Gastrocnemius medialis (tissue), 4 donors: ENCODE measurements around the gene TGFBR1. TPM values are rescaled to one million over a fixed set of nuclear protein-coding genes. Genes with fewer than 3 reads are reported as not detected.

Experiments used
- ATAC-seq, 2 donors: fragments of 150-250 bp; one replicate each; pipeline ENCODE4 v1.9.1; 2016
- DNase-seq, 2 donors: peaks; one replicate each; pipeline ENCODE4 v3.0.0-alpha.2; 2019
- H3K27ac ChIP-seq, 4 donors: fragments of 200-600 bp; sonication (generic); 1 replicate in 1 of 4; 2 replicates in 3 of 4; pipeline ENCODE4 v1.5.1; 2016 to 2018; ENCODE audit warnings: mild to moderate bottlenecking in 2 of 4, moderate library complexity in 1 of 4
- H3K27me3 ChIP-seq, 3 donors: fragments of 200-600 bp; sonication (generic) in 2 of 3; 1 replicate in 1 of 3; 2 replicates in 2 of 3; pipeline versions ENCODE4 v1.5.1 to v1.6.0; 2016 to 2019; ENCODE audit warnings: mild to moderate bottlenecking in 1 of 3, moderate library complexity in 1 of 3
- H3K36me3 ChIP-seq, 2 donors: fragments of 200-600 bp; sonication (generic) in 1 of 2; one replicate each; pipeline ENCODE4 v1.5.1; 2017 to 2018
- H3K4me1 ChIP-seq, 2 donors: fragments of 200-600 bp; sonication (generic) in 1 of 2; one replicate each; pipeline ENCODE4 v1.5.1; 2016 to 2017; ENCODE audit warnings: mild to moderate bottlenecking in 2 of 2
- H3K4me3 ChIP-seq, 4 donors: fragments of 200-600 bp; sonication (generic) in 3 of 4; 1 replicate in 1 of 4; 2 replicates in 3 of 4; pipeline ENCODE4 v1.5.1; 2016 to 2019; ENCODE audit warnings: mild to moderate bottlenecking in 2 of 4
- H3K9me3 ChIP-seq, 3 donors: fragments of 200-600 bp; sonication (generic) in 2 of 3; 1 replicate in 1 of 3; 2 replicates in 2 of 3; pipeline ENCODE4 v1.5.1; 2016 to 2019
- CTCF ChIP-seq, 5 experiments: fragments of 450-650 bp in 3 of 5; fragments of 200-600 bp in 2 of 5; sonication (generic) in 2 of 5; IDR thresholded peaks in 4 of 5; conservative IDR thresholded peaks in 1 of 5; 1 replicate in 4 of 5; 2 replicates in 1 of 5; pipeline ENCODE4 v1.5.1; 2016 to 2019; ENCODE audit warnings: antibody characterized with exemption in 5 of 5, mild to moderate bottlenecking in 3 of 5, moderate library complexity in 3 of 5
- POLR2A ChIP-seq, 2 donors: fragments of 450-650 bp; IDR thresholded peaks; one replicate each; pipeline ENCODE4 v1.6.1; 2017; ENCODE audit warnings: antibody characterized with exemption in 2 of 2, mild to moderate bottlenecking in 2 of 2, moderate library complexity in 2 of 2
- in situ Hi-C, 4 donors: fragments of 200-750 bp; cut with MboI; loops; one replicate each; pipeline versions ENCODE4 v1.15.0 to v1.8.0; 2017; ENCODE audit warnings: low sequenced_read_pairs in 4 of 4
- intact Hi-C: fragments of 100-400 bp; cut with DNase I; formaldehyde crosslinking; loops from one replicate; pipeline ENCODE4 v1.15.1; 2023; ENCODE audit warnings: low total_unique reads
- total RNA-seq, 4 donors: library from RNA; depleted of rRNA; stranded (reverse); fragments of >200 nt; gene quantifications; one replicate each; pipeline versions ENCODE4 v1.1.0 to v1.2.3, GENCODE V29; 2016

The TGFBR1 gene
- total RNA-seq, 4 donors from 2014 or later = 13.5 to 19.0 (median 14.3) TPM

GRCh38 chr9:99144966-99145365 lies 40.1 kb downstream of the TGFBR1 start:
- ATAC-seq (no peak), DNase-seq (no peak)
- no peak overlapping the region for H3K4me3 ChIP-seq
- no peaks in the 10 kb centered on the region for H3K27me3 ChIP-seq
- H3K27ac ChIP-seq = no peak overlapping the region
- H3K4me1 ChIP-seq = peaks cover 0 to 7% of the 10 kb centered on the region in 2 donors
- in situ Hi-C loops = loop anchor here in 2 of 4 donors (10.0 to 25.0 kb wide), 3 partner anchors 150 to 290 kb away; no protein-coding TSS in a partner anchor
- H3K36me3 ChIP-seq = peaks cover 0 to 86% of the 10 kb centered on the region in 2 donors
- no peak for TF ChIP-seq POLR2A (IDR thresholded peaks at IDR 0.05)
- intact Hi-C loops = no loop called here
- H3K9me3 ChIP-seq = no peaks in the 10 kb centered on the region

GRCh38 chr9:99146574-99146973 lies 41.7 kb downstream of the TGFBR1 start:
- ATAC-seq = no peak
- no peak for TF ChIP-seq POLR2A (IDR thresholded peaks at IDR 0.05)
- no peak for TF ChIP-seq CTCF (IDR thresholded peaks at IDR 0.05 in 4 of 5, conservative IDR thresholded peaks at IDR 0.05 in 1 of 5)
- peaks cover 0 to 83% of the 10 kb centered on the region in 2 donors for H3K36me3 ChIP-seq
- DNase-seq = no peak
- no peaks in the 10 kb centered on the region for H3K27me3 ChIP-seq
- in situ Hi-C loops = loop anchor here in 2 of 4 donors (10.0 to 25.0 kb wide), 3 partner anchors 152 to 292 kb away; no protein-coding TSS in a partner anchor
- no peak overlapping the region for H3K4me3 ChIP-seq
- H3K27ac ChIP-seq = no peak overlapping the region
- intact Hi-C loops = no loop called here
- no peaks in the 10 kb centered on the region for H3K9me3 ChIP-seq
- H3K4me1 ChIP-seq = no peaks in the 10 kb centered on the region

DNA sequence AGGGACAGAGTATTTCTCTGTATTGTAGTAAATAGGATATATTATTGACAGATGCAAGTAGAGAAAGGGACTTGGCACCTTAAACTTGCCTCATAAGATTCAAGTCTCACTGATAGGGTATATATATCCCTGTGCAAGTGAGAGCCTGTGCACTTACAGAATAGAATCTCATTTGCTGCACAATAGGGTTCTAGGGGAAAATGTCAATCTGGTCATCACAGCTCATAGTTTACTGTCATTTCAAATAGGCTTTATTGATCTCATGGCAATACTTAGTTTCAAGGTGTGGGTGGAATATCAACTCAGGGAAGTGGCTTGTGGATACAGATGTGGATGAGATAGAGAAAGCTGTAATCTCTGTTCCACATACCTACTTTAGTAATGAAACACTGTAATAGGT lies 42.3 kb downstream of the TGFBR1 start:
- H3K27ac ChIP-seq = no peak overlapping the region
- in situ Hi-C loops = loop anchor here in 2 of 4 donors (10.0 to 25.0 kb wide), 3 partner anchors 152 to 292 kb away; no protein-coding TSS in a partner anchor
- H3K27me3 ChIP-seq = no peaks in the 10 kb centered on the region
- TF ChIP-seq POLR2A (IDR thresholded peaks at IDR 0.05) (no peak), CTCF (IDR thresholded peaks at IDR 0.05 in 4 of 5, conservative IDR thresholded peaks at IDR 0.05 in 1 of 5) (no peak)
- no peak for ATAC-seq
- no peaks in the 10 kb centered on the region for H3K9me3 ChIP-seq
- peaks cover 0 to 81% of the 10 kb centered on the region in 2 donors for H3K36me3 ChIP-seq
- DNase-seq = no peak
- no peaks in the 10 kb centered on the region for H3K4me1 ChIP-seq
- H3K4me3 ChIP-seq = no peak overlapping the region
- intact Hi-C loops = no loop called here

DNA sequence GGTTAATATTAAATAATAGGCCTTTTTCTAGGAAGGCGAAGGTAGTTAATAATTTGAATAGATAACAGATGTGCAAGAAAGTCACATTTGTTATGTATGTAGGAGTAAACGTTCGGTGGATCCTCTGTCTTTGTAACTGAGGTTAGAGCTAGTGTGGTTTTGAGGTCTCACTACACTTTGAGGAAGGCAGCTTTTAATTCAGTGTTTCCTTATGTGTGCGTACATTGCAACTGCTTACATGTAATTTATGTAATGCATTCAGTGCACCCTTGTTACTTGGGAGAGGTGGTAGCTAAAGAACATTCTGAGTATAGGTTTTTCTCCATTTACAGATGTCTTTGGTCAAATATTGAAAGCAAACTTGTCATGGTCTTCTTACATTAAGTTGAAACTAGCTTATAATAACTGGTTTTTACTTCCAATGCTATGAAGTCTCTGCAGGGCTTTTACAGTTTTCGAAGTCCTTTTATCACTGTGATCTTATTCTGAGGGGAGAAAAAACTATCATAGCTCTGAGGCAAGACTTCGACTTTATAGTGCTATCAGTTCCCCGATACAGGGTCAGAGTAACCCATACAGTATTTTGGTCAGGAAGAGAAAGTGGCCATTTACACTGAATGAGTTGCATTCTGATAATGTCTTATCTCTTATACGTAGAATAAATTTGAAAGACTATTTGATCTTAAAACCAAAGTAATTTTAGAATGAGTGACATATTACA lies 45.7 kb downstream of the TGFBR1 start:
- Histone ChIP-seq H3K4me3 (no peak overlapping the region), H3K27ac (no peak overlapping the region), H3K36me3 (peaks cover 0 to 49% of the 10 kb centered on the region in 2 donors), H3K9me3 (no peaks in the 10 kb centered on the region), H3K27me3 (no peaks in the 10 kb centered on the region), H3K4me1 (no peaks in the 10 kb centered on the region)
- no peak for TF ChIP-seq POLR2A (IDR thresholded peaks at IDR 0.05)
- TF ChIP-seq CTCF (IDR thresholded peaks at IDR 0.05 in 4 of 5, conservative IDR thresholded peaks at IDR 0.05 in 1 of 5) = no peak
- intact Hi-C loops = no loop called here
- in situ Hi-C loops = no loop called here
- no peak for DNase-seq
- no peak for ATAC-seq

GRCh38 chr9:99154356-99154755 lies 49.4 kb downstream of the TGFBR1 start:
- no peak overlapping the region for H3K4me3 ChIP-seq
- no peak for TF ChIP-seq POLR2A (IDR thresholded peaks at IDR 0.05)
- TF ChIP-seq CTCF (IDR thresholded peaks at IDR 0.05 in 4 of 5, conservative IDR thresholded peaks at IDR 0.05 in 1 of 5) = no peak
- in situ Hi-C loops = no loop called here

More at GRCh38 chr9:99154356-99154755, 49.4 kb downstream of the TGFBR1 start:
- ATAC-seq (no peak), DNase-seq (no peak)
- peaks cover 0 to 12% of the 10 kb centered on the region in 2 donors for H3K36me3 ChIP-seq
- no peaks in the 10 kb centered on the region for H3K4me1 ChIP-seq
- H3K27ac ChIP-seq = no peak overlapping the region
- intact Hi-C loops = no loop called here
- no peaks in the 10 kb centered on the region for H3K9me3 ChIP-seq
- H3K27me3 ChIP-seq = no peaks in the 10 kb centered on the region
